Left forelimb (tissue), 1 donor: ENCODE measurements around the gene TMEM50B.
"Not testable (repeated sequence)": the region's sequence is repeated elsewhere in the genome, so short reads cannot be mapped to it uniquely, and the experiment has no call there.

ENCODE experiments used
- DNase-seq: peaks from one replicate; pipeline ENCODE4 v3.0.0-alpha.2; 2018; ENCODE audit warnings: low spot score

Gene TMEM50B

DNA sequence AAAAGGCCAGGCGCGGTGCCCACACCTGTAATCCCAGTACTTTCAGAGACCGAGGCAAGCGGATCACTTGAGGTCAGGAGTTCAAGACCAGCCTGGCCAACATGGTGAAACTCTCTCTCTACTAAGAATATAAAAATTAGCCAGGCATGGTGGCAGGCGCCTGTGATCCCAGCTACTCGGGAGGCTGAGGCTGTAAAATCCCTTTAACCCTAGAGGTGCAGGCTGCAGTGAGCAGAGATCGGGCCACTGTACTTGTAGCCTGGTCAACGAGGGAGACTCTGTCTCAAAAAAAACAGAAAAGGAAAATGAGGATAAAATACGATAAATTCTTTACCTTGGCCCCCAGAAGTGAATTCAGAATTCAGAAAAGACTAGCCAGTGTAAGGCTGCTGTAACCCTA is 1.6 kb downstream of the TMEM50B start:
- no peak for DNase-seq

DNA sequence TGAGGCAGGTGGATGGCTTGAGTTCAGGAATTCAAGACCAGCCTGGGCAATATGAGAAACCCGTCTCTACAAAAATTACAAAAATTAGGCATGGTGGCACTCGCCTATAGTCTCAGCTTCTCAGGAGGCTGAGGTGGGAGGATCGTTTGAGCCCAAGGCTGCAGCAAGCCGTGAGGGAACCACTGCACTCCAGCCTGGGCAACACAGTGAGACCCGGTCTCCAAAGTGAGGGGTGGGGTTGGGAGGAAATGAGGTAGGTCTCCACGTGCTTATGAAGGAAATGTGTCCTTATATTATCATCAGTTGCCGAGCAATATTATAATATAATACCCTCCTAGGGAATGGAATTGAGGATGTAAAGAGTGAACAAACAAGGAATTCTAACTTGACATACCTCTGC is 2.7 kb downstream of the TMEM50B start:
- no peak for DNase-seq

DNA sequence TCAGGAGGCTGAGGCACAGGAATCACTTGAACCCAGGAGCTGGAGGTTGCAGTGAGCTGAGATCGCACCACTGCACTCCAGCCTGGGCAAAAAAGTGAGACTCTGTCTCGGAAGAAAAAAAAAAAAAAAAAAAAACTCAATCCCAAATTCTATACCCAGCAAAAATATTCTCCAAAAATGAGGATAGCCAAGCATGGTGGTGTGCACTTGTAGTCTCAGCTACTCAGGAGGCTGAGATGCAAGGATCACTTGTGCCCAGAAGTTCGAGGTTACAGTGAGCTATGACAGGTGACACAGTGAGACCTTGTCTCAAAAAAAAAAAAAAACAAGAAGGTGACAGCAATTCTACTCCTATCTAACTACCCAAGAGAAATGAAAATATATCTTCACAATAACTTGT is 6.4 kb downstream of the TMEM50B start:
- DNase-seq, result no peak

DNA sequence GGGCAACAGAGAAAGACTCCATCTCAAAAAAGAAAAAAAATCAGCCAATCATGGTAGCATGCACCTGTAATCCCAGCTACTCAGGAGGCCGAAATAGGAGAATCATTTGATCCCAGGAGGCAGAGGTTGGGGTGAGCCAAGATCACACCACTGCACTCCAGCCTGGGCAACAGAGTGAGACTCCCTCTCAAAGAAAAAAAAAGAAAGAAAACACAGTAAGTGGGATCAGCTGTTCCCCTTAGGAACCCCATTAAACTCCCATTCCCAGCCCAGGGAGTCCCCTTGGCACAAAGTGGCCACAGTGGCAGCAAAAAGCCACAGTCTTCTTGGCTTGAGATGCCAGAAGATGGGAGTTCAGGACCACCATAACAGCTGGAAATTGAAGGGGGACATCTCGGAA is 9.1 kb downstream of the TMEM50B start:
- DNase-seq, result no peak

DNA sequence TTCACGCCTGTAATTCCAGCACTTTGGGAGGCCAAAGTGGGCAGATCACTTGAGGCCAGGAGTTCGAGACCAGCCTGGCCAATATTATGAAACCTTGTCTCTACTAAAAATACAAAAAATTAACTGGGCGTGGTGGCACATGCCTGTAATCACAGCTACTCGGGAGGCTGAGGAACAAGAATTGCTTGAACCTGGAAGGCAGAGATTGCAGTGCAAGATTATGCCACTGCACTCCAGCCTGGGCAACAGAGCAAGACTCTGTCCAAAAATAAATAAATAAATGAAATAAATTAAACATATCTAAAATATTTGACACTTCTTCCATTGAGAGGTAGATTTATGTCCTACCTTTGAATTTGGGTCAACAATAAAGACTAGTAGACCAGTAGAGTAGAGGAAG is 10.6 kb downstream of the TMEM50B start:
- not testable (repeated sequence) for DNase-seq

- DNase-seq, result no peak
Observed at GRCh38 chr21:33461538-33462250, 18.1 kb downstream of the TMEM50B start.

DNA sequence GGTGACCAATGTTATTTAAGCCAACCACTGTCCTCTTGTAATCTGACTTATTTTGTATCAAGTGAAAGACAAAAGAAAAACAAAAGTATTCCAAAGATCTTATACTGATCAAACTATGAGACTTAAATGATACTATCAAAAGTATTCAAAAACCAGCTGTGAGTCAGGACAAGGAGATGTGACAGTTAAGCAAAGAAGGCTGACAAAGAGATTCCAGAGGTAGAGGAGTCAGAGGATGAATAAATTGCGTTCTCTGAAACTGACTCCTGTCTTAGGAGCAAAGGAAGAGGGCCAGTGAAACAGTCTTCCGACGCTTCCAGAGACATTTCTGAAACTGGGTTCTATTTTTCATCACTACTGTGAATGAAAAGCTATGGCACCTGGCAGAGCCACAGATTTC is 20.9 kb downstream of the TMEM50B start:
- no peak for DNase-seq

DNA sequence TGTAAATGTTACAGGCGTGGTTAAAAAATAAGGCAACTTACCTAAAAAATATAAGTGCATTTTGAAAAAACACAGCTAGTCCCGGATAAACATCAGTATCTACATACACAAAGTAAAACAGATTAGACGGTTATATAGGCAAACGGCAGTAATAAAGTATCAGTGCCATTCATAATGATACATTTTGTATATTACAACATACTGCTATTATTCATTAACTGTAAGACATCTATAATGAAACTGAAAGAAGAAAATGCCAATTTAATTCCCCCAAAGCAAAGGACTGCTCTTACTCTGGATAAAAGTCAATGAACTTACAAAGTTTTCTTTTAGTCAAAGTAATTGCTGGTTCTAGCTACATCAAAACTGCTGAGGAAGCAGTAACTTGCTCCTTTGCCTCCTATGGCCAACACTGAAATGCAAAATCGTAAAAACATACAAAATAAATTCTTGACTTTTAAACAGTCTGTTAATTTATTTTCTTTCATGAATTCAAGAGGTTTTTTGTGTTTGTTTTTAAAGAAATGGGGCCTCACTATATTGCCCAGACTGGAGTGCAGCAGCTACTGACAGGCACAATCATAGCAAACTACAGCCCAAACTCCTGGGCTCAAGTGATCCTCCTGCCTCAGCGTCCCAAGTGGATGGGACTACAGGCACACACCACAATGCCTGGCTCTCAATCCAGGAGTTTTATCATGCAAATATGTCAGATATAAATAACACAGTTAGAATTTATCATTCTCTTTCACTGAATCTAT is 23.9 kb downstream of the TMEM50B start:
- DNase-seq, result no peak

DNA sequence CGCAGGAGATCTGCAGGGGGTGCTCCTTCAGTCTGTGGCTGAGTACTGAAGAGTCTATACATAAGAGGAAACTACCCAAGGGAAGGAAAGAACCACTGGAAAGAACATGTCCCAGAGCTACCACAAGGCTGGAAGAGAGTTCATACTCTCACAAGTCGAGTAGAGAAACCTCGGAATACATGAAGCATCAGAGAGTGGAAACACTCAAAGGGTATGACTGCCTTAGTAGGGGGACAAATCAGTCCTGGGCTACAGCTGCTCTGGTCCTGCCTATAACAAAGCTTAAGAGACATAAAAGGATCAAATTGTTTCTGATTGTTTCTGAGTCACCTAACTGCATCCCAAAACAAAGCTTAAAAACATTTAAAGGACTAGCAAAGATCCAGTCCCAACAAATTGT is 27.4 kb downstream of the TMEM50B start:
- DNase-seq, result no peak

DNA sequence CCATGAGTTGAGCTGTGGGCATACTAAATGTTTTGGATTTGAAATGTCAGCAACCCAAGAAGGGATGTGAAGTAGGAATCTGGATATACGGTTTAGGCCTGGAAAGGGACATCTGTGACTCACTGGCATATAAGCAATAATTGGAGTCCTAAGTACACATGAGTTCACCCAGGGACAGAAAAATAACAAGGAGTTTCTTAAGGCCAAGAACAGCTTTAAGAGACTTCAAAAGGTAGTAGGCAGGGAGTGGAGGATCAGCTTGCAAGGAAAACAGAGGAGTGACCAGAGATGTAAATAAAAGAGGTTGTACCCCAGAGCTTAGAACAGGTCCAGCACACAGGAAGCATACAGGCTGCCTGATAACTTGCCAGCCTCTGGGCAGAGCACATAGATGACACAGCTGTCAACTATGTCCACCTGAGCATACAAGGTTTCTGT is 28.1 kb downstream of the TMEM50B start:
- DNase-seq, result no peak

DNA sequence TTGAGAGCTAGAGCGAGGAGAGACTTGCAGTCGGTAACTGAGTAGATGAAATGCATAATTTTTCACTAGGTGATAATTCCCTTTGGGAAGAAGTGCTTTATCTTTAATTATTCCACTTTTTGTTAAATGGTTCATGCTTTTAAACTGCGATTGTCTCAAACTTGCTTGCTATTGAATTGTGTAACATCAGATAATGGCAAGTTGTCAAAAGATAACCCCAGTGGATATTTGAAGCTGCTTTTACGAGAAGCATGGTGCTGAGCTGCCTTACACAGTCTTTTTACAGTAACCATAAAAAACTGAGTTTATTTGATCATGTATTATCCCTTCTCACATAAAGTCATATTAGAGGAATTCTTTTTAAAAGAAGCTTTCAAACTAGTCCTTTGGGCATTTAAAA is 30.2 kb downstream of the TMEM50B start:
- DNase-seq, result no peak

DNA sequence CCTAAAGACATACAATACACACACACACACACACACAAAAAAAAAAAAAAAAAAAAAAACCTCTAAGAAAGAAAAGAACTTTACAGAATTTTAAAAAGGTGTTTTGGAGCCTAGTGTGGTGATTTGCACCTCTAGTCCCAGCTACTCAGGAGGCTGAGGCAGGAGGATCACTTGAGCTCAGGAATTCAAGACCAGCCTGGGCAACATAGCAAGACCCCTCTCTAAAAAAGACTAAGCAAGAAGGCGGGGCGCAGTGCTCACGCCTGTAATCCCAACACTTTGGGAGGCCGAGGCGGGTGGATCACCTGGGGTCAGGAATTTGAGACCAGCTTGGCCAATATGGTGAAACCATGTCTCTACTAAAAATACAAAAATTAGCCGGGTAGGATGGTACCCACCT is 33.2 kb downstream of the TMEM50B start:
- DNase-seq, result not testable (repeated sequence)

GRCh38 chr21:33444499-33444898 is 35.3 kb downstream of the TMEM50B start:
- DNase-seq, result no peak

DNA sequence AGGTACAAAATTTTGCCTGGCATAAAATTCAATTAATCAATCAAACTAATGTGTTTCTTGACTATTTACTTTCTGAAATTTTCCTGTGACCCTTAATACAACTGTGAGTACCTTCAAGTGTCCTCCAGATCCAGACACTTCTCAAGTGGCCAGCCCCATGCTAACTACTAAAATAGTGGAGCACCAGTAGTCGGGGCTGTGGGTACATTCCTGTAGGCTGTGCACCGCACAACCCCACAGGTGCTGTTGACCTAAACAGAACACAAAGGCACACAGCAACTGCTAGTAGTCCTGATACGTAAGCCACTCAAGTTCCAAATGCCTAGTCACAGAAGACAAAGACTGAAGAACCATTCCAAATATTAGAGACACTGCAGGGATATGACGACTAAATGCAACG is 36.6 kb downstream of the TMEM50B start:
- no peak for DNase-seq

GRCh38 chr21:33441489-33442477 is 38.0 kb downstream of the TMEM50B start:
- no peak for DNase-seq

GRCh38 chr21:33437140-33437539 is 42.6 kb downstream of the TMEM50B start:
- DNase-seq, result no peak

- no peak for DNase-seq
Observed at GRCh38 chr21:33434770-33435360, 44.9 kb downstream of the TMEM50B start.

GRCh38 chr21:33433425-33434114 is 46.2 kb downstream of the TMEM50B start:
- DNase-seq, result no peak

DNA sequence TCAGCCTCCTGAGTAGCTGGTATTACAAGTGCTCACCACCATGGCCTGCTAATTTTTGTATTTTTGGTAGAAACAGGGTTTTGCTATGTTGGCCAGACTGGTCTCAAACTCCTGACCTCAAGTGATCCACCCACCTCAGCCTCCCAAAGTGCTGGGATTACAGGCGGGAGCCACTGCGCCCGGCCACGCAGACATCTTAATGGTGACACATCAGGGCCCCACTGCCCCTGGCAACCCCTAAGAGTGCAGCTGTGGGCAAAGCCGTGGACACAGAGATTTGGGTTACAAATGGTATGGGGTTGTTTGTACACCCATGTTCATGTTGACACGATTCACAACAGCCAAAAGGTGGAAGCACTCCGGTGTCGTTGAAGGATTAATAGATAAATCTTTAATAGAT is 46.8 kb downstream of the TMEM50B start:
- DNase-seq, result no peak

DNA sequence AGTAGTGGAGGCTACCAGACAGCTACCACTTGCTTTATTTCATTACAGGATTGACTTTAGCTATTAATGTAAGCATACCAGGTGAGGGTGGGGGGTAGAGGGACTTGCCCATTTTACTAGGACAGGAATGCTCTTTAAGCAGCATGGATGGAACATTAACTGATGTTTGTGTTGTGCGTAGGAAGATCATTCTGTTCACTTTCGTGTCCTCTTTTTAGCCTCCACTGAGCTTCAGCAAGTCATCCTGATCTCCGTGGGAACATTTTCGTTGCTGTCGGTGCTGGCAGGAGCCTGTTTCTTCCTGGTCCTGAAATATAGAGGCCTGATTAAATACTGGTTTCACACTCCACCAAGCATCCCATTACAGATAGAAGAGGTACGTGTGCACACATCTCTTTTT is 47.3 kb downstream of the TMEM50B start:
- DNase-seq, result no peak

- no peak for DNase-seq
Observed at GRCh38 chr21:33430858-33431257, 48.9 kb downstream of the TMEM50B start.
